Stimulated activated CD4-positive, alpha-beta T cell treated with anti-CD3 and anti-CD28 coated beads, Interleukin-4, amount 100 ng/mL, for 1 hour (primary cell): ENCODE results near the gene OR10S1.
"Not testable (repeated sequence)": the region's sequence is repeated elsewhere in the genome, so short reads cannot be mapped to it uniquely, and the experiment has no call there.

ENCODE experiments used
- DNase-seq: peaks from one replicate; pipeline ENCODE4 v3.0.0-alpha.2; 2020

OR10S1 gene

GRCh38 chr11:123977731-123978347 lies at the start of gene OR10S1:
TSS of gene OR10S1 (minus strand) at chr11:123977781. CDS start at chr11:123977664, 117 bp downstream.
- no peak for DNase-seq

- no peak for DNase-seq
Observed at GRCh38 chr11:124026498-124026897, 48.9 kb upstream of the OR10S1 start, which contains the start of gene OR10G8. TSS of gene OR10G8 (plus strand) at chr11:124026798. CDS start at chr11:124029623, 2,825 bp downstream.

- DNase-seq: not testable (repeated sequence)
Observed at GRCh38 chr11:124015837-124016236, 38.3 kb upstream of the OR10S1 start.

- no peak for DNase-seq
Observed at GRCh38 chr11:124012697-124013096, 35.1 kb upstream of the OR10S1 start, which contains the start of gene OR10G4. TSS of gene OR10G4 (plus strand) at chr11:124012997. CDS start at chr11:124015575, 2,578 bp downstream.

- no peak for DNase-seq
Observed at GRCh38 chr11:123995119-123995518, 17.5 kb upstream of the OR10S1 start, which contains the start of gene OR10G6. TSS of gene OR10G6 (minus strand) at chr11:123995161. CDS start at chr11:123995161, 0 bp downstream.

GRCh38 chr11:123979311-123979710 lies 1.7 kb upstream of the OR10S1 start:
- DNase-seq: no peak

- no peak for DNase-seq
Observed at GRCh38 chr11:123976770-123977560, 616 bp downstream of the OR10S1 start.

GRCh38 chr11:123973816-123974215 lies 3.8 kb downstream of the OR10S1 start:
- DNase-seq: no peak

- no peak for DNase-seq
Observed at GRCh38 chr11:123956752-123957151, 20.8 kb downstream of the OR10S1 start.

GRCh38 chr11:123945132-123945531 lies 32.4 kb downstream of the OR10S1 start:
- DNase-seq: no peak

GRCh38 chr11:123943738-123944137 lies 33.8 kb downstream of the OR10S1 start, which contains the start of gene OR6T1:
TSS of gene OR6T1 (minus strand) at chr11:123943838. CDS start at chr11:123943838, 0 bp downstream.
- DNase-seq: no peak

- DNase-seq: no peak
Observed at GRCh38 chr11:123942413-123942812, 35.2 kb downstream of the OR10S1 start.

- no peak for DNase-seq
Observed at GRCh38 chr11:123939317-123939716, 38.3 kb downstream of the OR10S1 start, which contains the start of gene OR4D5. TSS of gene OR4D5 (plus strand) at chr11:123939617. CDS start at chr11:123939617, 0 bp downstream.
